PC-3 (cell line): Measurements from ENCODE around the gene NOC4L.

ENCODE experiments used
- EZH2 ChIP-seq: fragments of 300-600 bp; sonication (generic); IDR thresholded peaks from one replicate; pipeline ENCODE4 v1.6.1; 2017; ENCODE audit warnings: antibody characterized with exemption, mild to moderate bottlenecking, low read length; ENCODE audit not compliant: unreplicated experiment
- EZH2phosphoT487 ChIP-seq: fragments of 300-600 bp; sonication (generic); IDR thresholded peaks from 2 replicates; pipeline ENCODE4 v1.6.1; 2018; ENCODE audit warnings: mild to moderate bottlenecking, antibody characterized with exemption, low read length, borderline replicate concordance
- TF ChIP-seq, protein P1 (sequence below): fragments of 300-600 bp; sonication (generic); conservative IDR thresholded peaks from 2 replicates; pipeline ENCODE4 v1.5.1; 2017; ENCODE audit warnings: antibody characterized with exemption, low read depth, mild to moderate bottlenecking, low read length

DNA sequence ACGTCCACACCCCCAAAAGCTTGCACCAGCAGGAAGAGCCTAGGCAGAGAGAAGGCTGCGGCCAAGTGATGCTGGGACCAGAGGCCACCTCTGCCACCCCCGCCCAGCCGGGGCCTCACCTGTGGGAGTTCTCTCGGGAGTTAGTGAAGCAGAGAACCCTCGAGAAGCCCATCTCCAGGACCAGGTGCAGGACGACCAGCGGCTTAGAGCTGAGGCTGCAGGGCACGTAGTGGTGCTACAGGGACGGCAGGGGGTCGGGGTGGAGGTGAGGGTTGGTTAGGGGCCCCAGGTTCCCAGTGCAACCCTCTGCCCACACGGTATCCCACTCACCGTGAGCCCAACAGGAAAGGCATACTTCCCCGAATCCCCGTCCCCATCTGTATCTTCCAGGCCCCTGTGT, 3.8 kb upstream of the NOC4L start:
- TF ChIP-seq, protein P1, sequence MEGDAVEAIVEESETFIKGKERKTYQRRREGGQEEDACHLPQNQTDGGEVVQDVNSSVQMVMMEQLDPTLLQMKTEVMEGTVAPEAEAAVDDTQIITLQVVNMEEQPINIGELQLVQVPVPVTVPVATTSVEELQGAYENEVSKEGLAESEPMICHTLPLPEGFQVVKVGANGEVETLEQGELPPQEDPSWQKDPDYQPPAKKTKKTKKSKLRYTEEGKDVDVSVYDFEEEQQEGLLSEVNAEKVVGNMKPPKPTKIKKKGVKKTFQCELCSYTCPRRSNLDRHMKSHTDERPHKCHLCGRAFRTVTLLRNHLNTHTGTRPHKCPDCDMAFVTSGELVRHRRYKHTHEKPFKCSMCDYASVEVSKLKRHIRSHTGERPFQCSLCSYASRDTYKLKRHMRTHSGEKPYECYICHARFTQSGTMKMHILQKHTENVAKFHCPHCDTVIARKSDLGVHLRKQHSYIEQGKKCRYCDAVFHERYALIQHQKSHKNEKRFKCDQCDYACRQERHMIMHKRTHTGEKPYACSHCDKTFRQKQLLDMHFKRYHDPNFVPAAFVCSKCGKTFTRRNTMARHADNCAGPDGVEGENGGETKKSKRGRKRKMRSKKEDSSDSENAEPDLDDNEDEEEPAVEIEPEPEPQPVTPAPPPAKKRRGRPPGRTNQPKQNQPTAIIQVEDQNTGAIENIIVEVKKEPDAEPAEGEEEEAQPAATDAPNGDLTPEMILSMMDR = no peak
- TF ChIP-seq EZH2 (no peak), EZH2phosphoT487 (no peak)
